ENCODE data around the gene TDRD9.

- no peak for TF ChIP-seq CTCF (conservative IDR thresholded peaks at IDR 0.05; ENCODE audit: low read depth, low read length)
- TF ChIP-seq EZH2 (IDR thresholded peaks at IDR 0.05; ENCODE audit: low read length, unreplicated experiment): no peak
Observed at GRCh38 chr14:103969961-103970360, 41.7 kb downstream of the TDRD9 start.
